ENCODE data around the gene HERC2.

GRCh38 chr15:28182731-28183130, 139.2 kb downstream of the HERC2 start:
- TF ChIP-seq CTCF (IDR thresholded peaks at IDR 0.05 in 8 of 11, conservative IDR thresholded peaks at IDR 0.05 in 3 of 11) (no peak), POLR2AphosphoS5 (IDR thresholded peaks at IDR 0.05) (no peak), POLR2A (IDR thresholded peaks at IDR 0.05) (no peak)

All from spleen (tissue), 7 donors.